Testis (tissue), 3 donors: ENCODE data around the gene NUDT1. TPM values are rescaled to one million over a fixed set of nuclear protein-coding genes. Genes with fewer than 3 reads are reported as not detected.
"Not testable (repeated sequence)": the region's sequence is repeated elsewhere in the genome, so short reads cannot be mapped to it uniquely, and the experiment has no call there.

Experiments used
- DNase-seq: peaks from one replicate; pipeline ENCODE4 v3.0.0-alpha.2; 2019
- H3K27ac ChIP-seq, 2 donors: fragments of 200-600 bp; sonication (generic); one replicate each; pipeline ENCODE4 v1.5.1; 2019
- H3K27me3 ChIP-seq: fragments of 200-600 bp; sonication (generic); one replicate; pipeline ENCODE4 v1.5.1; 2019
- H3K36me3 ChIP-seq: fragments of 200-600 bp; sonication (generic); one replicate; pipeline ENCODE4 v1.5.1; 2017; ENCODE audit warnings: low read depth; ENCODE audit errors: missing control alignments
- H3K4me1 ChIP-seq: fragments of 200-600 bp; sonication (generic); one replicate; pipeline ENCODE4 v1.5.1; 2019
- H3K4me3 ChIP-seq, 2 donors: fragments of 200-600 bp; sonication (generic); one replicate each; pipeline ENCODE4 v1.5.1; 2017 to 2019
- H3K9me3 ChIP-seq: fragments of 200-600 bp; sonication (generic); one replicate; pipeline ENCODE4 v1.5.1; 2017
- CTCF ChIP-seq, 3 experiments: fragments of 450-650 bp in 2 of 3; fragments of 200-600 bp in 1 of 3; sonication (generic) in 1 of 3; IDR thresholded peaks; one replicate each; pipeline ENCODE4 v1.5.1; 2016 to 2019; ENCODE audit warnings: antibody characterized with exemption in 3 of 3, mild to moderate bottlenecking in 2 of 3, moderate library complexity in 1 of 3
- POLR2A ChIP-seq: fragments of 450-650 bp; IDR thresholded peaks from one replicate; pipeline ENCODE4 v1.6.1; 2017; ENCODE audit warnings: antibody characterized with exemption, mild to moderate bottlenecking, moderate library complexity
- WGBS, 2 donors: methylation state at CpG; one replicate each; pipeline ENCODE4 v1.1.5; 2018; 5-methylcytosine and 5-hydroxymethylcytosine counted together
- intact Hi-C: fragments of 100-400 bp; cut with DNase I; formaldehyde crosslinking; loops from one replicate; pipeline ENCODE4 v1.15.1; 2023; ENCODE audit warnings: low total_unique reads
- polyA plus RNA-seq: library from polyadenylated mRNA; stranded (reverse); fragments of 350-450 nt; fragmentation: Illumina TruSeq; extraction: RNeasy Lipid Tissue Mini Kit (QIAGEN cat#74804); gene quantifications from one replicate; pipeline ENCODE4 v1.2.3, GENCODE V29; 2014; ENCODE audit warnings: low read depth, low replicate concordance; ENCODE audit not compliant: insufficient read depth
- total RNA-seq, 2 donors: library from RNA; depleted of rRNA; stranded (reverse); fragments of >200 nt; gene quantifications; one replicate each; pipeline ENCODE4 v1.2.3, GENCODE V29; 2016

Gene NUDT1
- total and polyA plus RNA-seq, 3 donors from 2014 or later, result 27.5 to 68.0 (median 39.4) TPM

GRCh38 chr7:2264158-2264557, 22.1 kb downstream of the NUDT1 start:
- TF ChIP-seq CTCF (IDR thresholded peaks at IDR 0.05) (no peak), POLR2A (no peak)
- H3K4me1 ChIP-seq, result no peaks in the 10 kb centered on the region
- H3K27ac ChIP-seq, result no peak overlapping the region
- no peaks in the 10 kb centered on the region for H3K9me3 ChIP-seq
- WGBS, 2 donors, result 96% methylated on average over 23 of the region's 23 CpGs
- H3K36me3 ChIP-seq, result no peaks in the 10 kb centered on the region
- no peaks in the 10 kb centered on the region for H3K27me3 ChIP-seq
- DNase-seq, result no peak
- intact Hi-C loops, result no loop called here
- no peak overlapping the region for H3K4me3 ChIP-seq

GRCh38 chr7:2266911-2267310, 24.9 kb downstream of the NUDT1 start:
- Histone ChIP-seq H3K36me3 (no peaks in the 10 kb centered on the region), H3K9me3 (no peaks in the 10 kb centered on the region), H3K4me3 (no peak overlapping the region), H3K4me1 (peaks cover 3% of the 10 kb centered on the region), H3K27me3 (no peaks in the 10 kb centered on the region), H3K27ac (no peak overlapping the region)
- intact Hi-C loops, result no loop called here
- 70 to 76% methylated on average over 10 of the region's 10 CpGs for WGBS, 2 donors
- no peak for DNase-seq
- TF ChIP-seq CTCF (IDR thresholded peaks at IDR 0.05) (no peak), POLR2A (no peak)

- DNase-seq, H3K4me3 ChIP-seq, H3K27me3 ChIP-seq, H3K4me1 ChIP-seq, H3K27ac ChIP-seq, H3K36me3 ChIP-seq, H3K9me3 ChIP-seq, intact Hi-C loops: not testable (repeated sequence)
- 59 to 70% methylated on average over 15 to 17 of the region's 18 CpGs for WGBS, 2 donors
Measured at GRCh38 chr7:2269089-2269990, 27.3 kb downstream of the NUDT1 start.

GRCh38 chr7:2269991-2270460, 28.0 kb downstream of the NUDT1 start:
- Histone ChIP-seq H3K27me3 (no peaks in the 10 kb centered on the region), H3K9me3 (no peaks in the 10 kb centered on the region), H3K36me3 (no peaks in the 10 kb centered on the region), H3K4me1 (peaks cover 3% of the 10 kb centered on the region), H3K27ac (no peak overlapping the region), H3K4me3 (no peak overlapping the region)
- WGBS, 2 donors, result 82 to 91% methylated on average over 9 to 10 of the region's 10 CpGs
- intact Hi-C loops, result no loop called here
- TF ChIP-seq CTCF (IDR thresholded peaks at IDR 0.05) (no peak), POLR2A (no peak)
- DNase-seq, result no peak

DNA sequence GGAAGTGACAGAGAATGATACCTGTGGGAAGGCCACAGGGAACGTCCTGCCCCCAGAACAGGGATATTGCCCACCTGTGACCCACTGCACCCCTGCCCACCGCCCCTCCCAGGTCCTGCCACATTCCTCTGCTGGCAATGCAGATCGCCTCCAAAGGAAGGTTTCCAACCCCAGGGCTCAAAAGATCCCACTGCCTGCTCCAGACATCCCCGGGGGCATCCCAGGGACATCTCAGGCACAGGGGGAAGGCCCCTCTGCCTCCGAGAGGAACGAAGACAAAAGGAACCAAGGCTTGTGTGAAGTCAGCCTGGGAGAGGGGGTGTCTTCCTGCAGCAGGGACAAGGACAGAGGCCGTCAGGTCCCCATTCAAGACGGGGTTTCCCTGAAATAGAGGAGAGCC, 28.5 kb downstream of the NUDT1 start:
- peaks cover 3% of the 10 kb centered on the region for H3K4me1 ChIP-seq
- intact Hi-C loops, result no loop called here
- no peak for DNase-seq
- H3K36me3 ChIP-seq, result no peaks in the 10 kb centered on the region
- H3K9me3 ChIP-seq, result no peaks in the 10 kb centered on the region
- no peaks in the 10 kb centered on the region for H3K27me3 ChIP-seq
- no peak overlapping the region for H3K27ac ChIP-seq
- H3K4me3 ChIP-seq, result no peak overlapping the region
- no peak for TF ChIP-seq POLR2A
- TF ChIP-seq CTCF (IDR thresholded peaks at IDR 0.05), result no peak
- WGBS, 2 donors, result 87 to 91% methylated on average over 5 to 8 of the region's 8 CpGs
